Liver (tissue), 9 donors: ENCODE measurements around the gene ZNF148. TPM values are rescaled to one million over a fixed set of nuclear protein-coding genes. Genes with fewer than 3 reads are reported as not detected.
A peak's percentile ranks its signal among the peaks of the same experiment; 100 is the strongest.

ENCODE experiments used
- DNase-seq: peaks from one replicate; pipeline ENCODE4 v3.0.0-alpha.2; 2017; ENCODE audit warnings: low spot score
- H3K27ac ChIP-seq, 2 donors: one replicate each; pipeline ENCODE4 v1.7.0; 2013; ENCODE audit warnings: inconsistent platforms in 2 of 2, low read length in 2 of 2, control low read depth in 1 of 2, low read depth in 1 of 2, mild to moderate bottlenecking in 1 of 2
- H3K27me3 ChIP-seq, 4 donors: one replicate each; pipeline versions ENCODE4 v1.6.1 to v1.7.0; 2013; ENCODE audit warnings: low read length in 3 of 4, inconsistent platforms in 1 of 4, mild to moderate bottlenecking in 1 of 4, moderate library complexity in 1 of 4; ENCODE audit not compliant: control insufficient read depth in 4 of 4, insufficient read depth in 4 of 4
- H3K36me3 ChIP-seq, 4 donors: one replicate each; pipeline versions ENCODE4 v1.6.1 to v1.7.0; 2013; ENCODE audit warnings: low read length in 3 of 4, mild to moderate bottlenecking in 3 of 4, low read depth in 1 of 4, moderate library complexity in 1 of 4; ENCODE audit not compliant: control insufficient read depth in 4 of 4, insufficient read depth in 3 of 4
- H3K4me1 ChIP-seq, 4 donors: one replicate each; pipeline versions ENCODE4 v1.6.1 to v1.7.0; 2013; ENCODE audit warnings: low read length in 3 of 4, mild to moderate bottlenecking in 3 of 4, moderate library complexity in 1 of 4; ENCODE audit not compliant: control insufficient read depth in 4 of 4, insufficient read depth in 4 of 4
- H3K4me3 ChIP-seq, 3 donors: one replicate each; pipeline versions ENCODE4 v1.6.1 to v1.7.0; 2013; ENCODE audit warnings: low read length in 3 of 3, control low read depth in 1 of 3, low read depth in 1 of 3, mild to moderate bottlenecking in 1 of 3
- H3K9ac ChIP-seq, 2 donors: one replicate each; pipeline ENCODE4 v1.7.0; 2013; ENCODE audit warnings: low read length in 2 of 2, mild to moderate bottlenecking in 2 of 2, moderate library complexity in 2 of 2, control low read depth in 1 of 2, low read depth in 1 of 2
- H3K9me3 ChIP-seq, 4 donors: one replicate each; pipeline versions ENCODE4 v1.6.1 to v1.7.0; 2013; ENCODE audit warnings: low read length in 3 of 4; ENCODE audit not compliant: control insufficient read depth in 4 of 4
- ATF3 ChIP-seq: IDR thresholded peaks from 2 replicates; pipeline ENCODE4 v1.6.1; 2016; ENCODE audit warnings: antibody characterized with exemption
- CTCF ChIP-seq: fragments of 150-350 bp; IDR thresholded peaks from 2 replicates; pipeline ENCODE4 v1.5.1; 2017; ENCODE audit warnings: improper control_type of control experiment, low read depth, low read length; ENCODE audit not compliant: missing input control
- EGR1 ChIP-seq, 2 donors: IDR thresholded peaks; 2 replicates each; pipeline ENCODE4 v1.6.1; 2016 to 2018; ENCODE audit warnings: antibody characterized with exemption in 2 of 2, low read depth in 2 of 2
- FOXA2 ChIP-seq: IDR thresholded peaks from 2 replicates; pipeline ENCODE4 v1.6.1; 2016; ENCODE audit warnings: antibody characterized with exemption
- GABPA ChIP-seq, 2 donors: IDR thresholded peaks in 1 of 2; conservative IDR thresholded peaks in 1 of 2; 2 replicates each; pipeline ENCODE4 v1.6.1; 2016; ENCODE audit warnings: antibody characterized with exemption in 2 of 2, mild to moderate bottlenecking in 1 of 2, moderate library complexity in 1 of 2
- HNF4A ChIP-seq, 2 donors: conservative IDR thresholded peaks; 2 replicates each; pipeline ENCODE4 v1.6.1; 2016; ENCODE audit warnings: antibody characterized with exemption in 2 of 2, mild to moderate bottlenecking in 2 of 2
- HNF4G ChIP-seq: IDR thresholded peaks from 2 replicates; pipeline ENCODE4 v1.6.1; 2016; ENCODE audit warnings: antibody characterized with exemption
- JUND ChIP-seq, 2 donors: IDR thresholded peaks; 2 replicates each; pipeline ENCODE4 v1.6.1; 2016; ENCODE audit warnings: antibody characterized with exemption in 2 of 2
- MAX ChIP-seq: IDR thresholded peaks from 2 replicates; pipeline ENCODE4 v1.6.1; 2016; ENCODE audit warnings: antibody characterized with exemption
- NR2F2 ChIP-seq: IDR thresholded peaks from 2 replicates; pipeline ENCODE4 v1.6.1; 2016; ENCODE audit warnings: antibody characterized with exemption
- RAD21 ChIP-seq, 2 donors: IDR thresholded peaks; 2 replicates each; pipeline ENCODE4 v1.6.1; 2016; ENCODE audit warnings: antibody characterized with exemption in 2 of 2, mild to moderate bottlenecking in 2 of 2
- RXRA ChIP-seq, 2 donors: IDR thresholded peaks; 2 replicates each; pipeline ENCODE4 v1.6.1; 2017 to 2018; ENCODE audit warnings: antibody characterized with exemption in 2 of 2, mild to moderate bottlenecking in 1 of 2
- SP1 ChIP-seq: IDR thresholded peaks from 2 replicates; pipeline ENCODE4 v1.6.1; 2018; ENCODE audit warnings: antibody characterized with exemption, mild to moderate bottlenecking
- TAF1 ChIP-seq: conservative IDR thresholded peaks from 2 replicates; pipeline ENCODE4 v1.6.1; 2016; ENCODE audit warnings: antibody characterized with exemption, mild to moderate bottlenecking
- YY1 ChIP-seq: IDR thresholded peaks from 2 replicates; pipeline ENCODE4 v1.6.1; 2016; ENCODE audit warnings: antibody characterized with exemption, mild to moderate bottlenecking
- WGBS: extraction: QIAGEN DNeasy Blood & Tissue Kit; methylation state at CpG from one replicate; pipeline ENCODE4 v1.1.7; 2013; 5-methylcytosine and 5-hydroxymethylcytosine counted together
- polyA plus RNA-seq, 2 donors: library from polyadenylated mRNA; stranded (reverse) in 1 of 2; unstranded in 1 of 2; fragments of 200-250 nt in 1 of 2; fragments of >200 nt in 1 of 2; fragmentation: Nextera tagmentation in 1 of 2; extraction: Ambion mirVana in 1 of 2; gene quantifications; one replicate each; pipeline versions ENCODE4 v1.2.1 to v1.2.3, GENCODE V29; 2013 to 2015
- total RNA-seq, 2 donors: library from RNA; depleted of rRNA; stranded (reverse); fragments of >200 nt; gene quantifications; one replicate each; pipeline ENCODE4 v1.2.3, GENCODE V29; 2014
- donor health status: healthy.
- donor health status: healthy.
- donor health status: healthy.
- donor health status: healthy.
- donor health status: healthy.

ZNF148 gene
- total and polyA plus RNA-seq, 4 donors = 4.0 to 20.3 (median 17.1) TPM

- Histone ChIP-seq H3K27me3 (no peaks in the 10 kb centered on the region), H3K9me3 (no peaks in the 10 kb centered on the region), H3K4me1 (peaks cover 0 to 67% (median 59%) of the 10 kb centered on the region in 4 donors), H3K9ac (no peak overlapping the region), H3K4me3 (no peak overlapping the region), H3K36me3 (no peaks in the 10 kb centered on the region), H3K27ac (no peak overlapping the region)
- TF ChIP-seq GABPA (IDR thresholded peaks at IDR 0.05 in 1 of 2, conservative IDR thresholded peaks at IDR 0.05 in 1 of 2) (no peak), SP1 (no peak), RAD21 (IDR thresholded peaks at IDR 0.05) (no peak), RXRA (IDR thresholded peaks at IDR 0.05) (no peak)
- no peak for DNase-seq
- WGBS = 95% methylated on average over 2 of the region's 2 CpGs
Observed at GRCh38 chr3:125379483-125379882, 4.4 kb upstream of the ZNF148 start.

- Histone ChIP-seq H3K4me3 (no peak overlapping the region), H3K9me3 (no peaks in the 10 kb centered on the region), H3K9ac (no peak overlapping the region), H3K27ac (no peak overlapping the region), H3K4me1 (peaks cover 3 to 72% (median 60%) of the 10 kb centered on the region in 4 donors), H3K36me3 (no peaks in the 10 kb centered on the region), H3K27me3 (no peaks in the 10 kb centered on the region)
- 51% methylated on average over 2 of the region's 2 CpGs for WGBS
- no peak for TF ChIP-seq NR2F2
- peak; percentile 43 to 63 for TF ChIP-seq RXRA (IDR thresholded peaks at IDR 0.05)
- TF ChIP-seq HNF4A (conservative IDR thresholded peaks at IDR 0.05) = peak; percentile 50 to 69
- TF ChIP-seq SP1 = peak; percentile 70
- DNase-seq = no peak
Observed at GRCh38 chr3:125378762-125379161, 3.6 kb upstream of the ZNF148 start.

- DNase-seq = no peak
- Histone ChIP-seq H3K4me3 (peak overlapping the region; percentile 71 to 99 (median 97)), H3K9ac (peak overlapping the region; percentile 79 to 94), H3K9me3 (no peaks in the 10 kb centered on the region), H3K27ac (peak overlapping the region; percentile 83 to 97), H3K27me3 (no peaks in the 10 kb centered on the region), H3K36me3 (no peaks in the 10 kb centered on the region), H3K4me1 (peaks cover 6 to 59% (median 51%) of the 10 kb centered on the region in 4 donors)
- TF ChIP-seq HNF4G (peak; percentile 5), YY1 (no peak), TAF1 (no peak), CTCF (no peak), RAD21 (IDR thresholded peaks at IDR 0.05) (peak in 1 of 2 donors; percentile 20), NR2F2 (no peak), SP1 (peak; percentile 64), RXRA (IDR thresholded peaks at IDR 0.05) (peak; percentile 97 to 99), ATF3 (peak; percentile 54), FOXA2 (peak; percentile 6), EGR1 (IDR thresholded peaks at IDR 0.05; ENCODE audit: low read depth in 2 of 2) (no peak), MAX (no peak), HNF4A (conservative IDR thresholded peaks at IDR 0.05) (peak; percentile 38 to 46), JUND (IDR thresholded peaks at IDR 0.05) (no peak)
- WGBS = 34% methylated on average over 10 of the region's 10 CpGs
Observed at GRCh38 chr3:125375950-125376679, 990 bp upstream of the ZNF148 start.
